DOHH2 (cell line): Measurements from ENCODE around the gene ENPP7.

Experiments
- H3F3A ChIP-seq: fragments of 200-600 bp; sonication (generic), shearing (Covaris generic); 2 replicates; pipeline ENCODE4 v1.6.0; 2016; ENCODE audit warnings: antibody characterized with exemption, mild to moderate bottlenecking; ENCODE audit not compliant: control insufficient read depth, insufficient read depth
- H3K27ac ChIP-seq: fragments of 200-600 bp; sonication (generic); 2 replicates; pipeline ENCODE4 v1.5.1; 2014; ENCODE audit warnings: low read depth, mild to moderate bottlenecking, low read length, moderate library complexity
- H3K27me3 ChIP-seq: fragments of 200-600 bp; sonication (generic); 2 replicates; pipeline ENCODE4 v1.6.1; 2014; ENCODE audit warnings: mild to moderate bottlenecking, low read length, mixed read lengths; ENCODE audit not compliant: control insufficient read depth
- H3K36me3 ChIP-seq: fragments of 200-600 bp; sonication (generic); 2 replicates; pipeline ENCODE4 v1.6.1; 2014; ENCODE audit warnings: mild to moderate bottlenecking, low read length, moderate library complexity, mixed read lengths; ENCODE audit not compliant: control insufficient read depth
- H3K4me1 ChIP-seq: fragments of 200-600 bp; sonication (generic); 2 replicates; pipeline ENCODE4 v1.6.1; 2014; ENCODE audit warnings: mild to moderate bottlenecking, low read length, mixed read lengths; ENCODE audit not compliant: control insufficient read depth
- H3K4me2 ChIP-seq: fragments of 200-600 bp; sonication (generic); 2 replicates; pipeline ENCODE4 v1.6.0; 2014; ENCODE audit warnings: mild to moderate bottlenecking, low read length, moderate library complexity
- H3K4me3 ChIP-seq: fragments of 200-600 bp; sonication (generic); 2 replicates; pipeline ENCODE4 v1.5.1; 2014; ENCODE audit warnings: mild to moderate bottlenecking, low read length, mixed read lengths
- H3K79me2 ChIP-seq: fragments of 200-600 bp; sonication (generic); 2 replicates; pipeline ENCODE4 v1.6.1; 2014; ENCODE audit warnings: mild to moderate bottlenecking, low read length, mixed read lengths; ENCODE audit not compliant: control insufficient read depth
- H3K9me2 ChIP-seq: fragments of 200-600 bp; sonication (generic); replicated peaks from 2 replicates; pipeline ENCODE4 v1.6.1; 2014; ENCODE audit warnings: mild to moderate bottlenecking, low read length, mixed read lengths; ENCODE audit not compliant: control insufficient read depth
- H3K9me3 ChIP-seq: fragments of 200-600 bp; sonication (generic); 2 replicates; pipeline ENCODE4 v1.6.1; 2014; ENCODE audit warnings: antibody characterized with exemption, low read length, mixed read lengths; ENCODE audit not compliant: control insufficient read depth, insufficient read depth
- H4K20me1 ChIP-seq: fragments of 200-600 bp; sonication (generic); 2 replicates; pipeline ENCODE4 v1.6.0; 2014; ENCODE audit warnings: low read depth, mild to moderate bottlenecking, antibody characterized with exemption, low read length, moderate library complexity; ENCODE audit not compliant: control insufficient read depth, insufficient read depth
- EZH2phosphoT487 ChIP-seq: fragments of 200-600 bp; sonication (generic); IDR thresholded peaks from 2 replicates; pipeline ENCODE4 v1.6.1; 2017; ENCODE audit warnings: borderline replicate concordance, mild to moderate bottlenecking, antibody characterized with exemption, low read length, moderate library complexity, mixed read lengths
- TF ChIP-seq, protein P1 (sequence below): fragments of 200-600 bp; sonication (generic); IDR thresholded peaks from one replicate; pipeline ENCODE4 v1.5.1; 2014; ENCODE audit warnings: antibody characterized with exemption, mild to moderate bottlenecking, low read depth, low read length; ENCODE audit not compliant: poor library complexity, severe bottlenecking

ENPP7 gene

DNA sequence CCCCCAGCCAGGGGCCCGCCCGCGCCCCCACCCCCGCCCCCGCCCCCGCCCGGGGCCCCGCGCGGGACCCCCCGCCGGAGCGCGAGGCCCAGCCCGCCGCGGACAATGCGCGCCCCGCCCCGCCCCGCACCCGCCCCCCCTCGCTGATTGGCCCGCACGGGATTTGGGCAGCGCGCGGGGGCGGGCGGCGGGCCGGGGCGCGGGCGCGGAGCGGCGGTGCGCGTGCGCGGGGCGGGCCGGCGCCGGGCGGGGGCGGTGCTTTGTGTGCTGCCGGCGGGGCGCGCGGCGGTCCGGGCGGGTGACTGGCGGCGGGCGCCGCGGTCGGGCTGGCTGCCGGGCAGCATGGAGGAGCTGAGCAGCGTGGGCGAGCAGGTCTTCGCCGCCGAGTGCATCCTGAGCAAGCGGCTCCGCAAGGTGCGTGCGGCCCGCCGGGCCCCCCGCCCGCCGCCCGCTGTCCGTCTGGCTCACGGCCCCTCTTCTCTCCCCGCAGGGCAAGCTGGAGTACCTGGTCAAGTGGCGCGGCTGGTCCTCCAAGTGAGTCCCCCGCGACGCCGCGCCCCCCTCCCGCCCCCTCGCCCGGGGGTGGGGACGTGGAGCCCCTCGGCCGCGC lies 47.3 kb downstream of the ENPP7 start, which contains the start of gene CBX2:
TSS of gene CBX2 (plus strand) at position 255 of the 610 bp plus-strand sequence. CDS start at position 343, 88 bp downstream.
- H3K4me2 ChIP-seq, result peak within 1 kb of the TSS; percentile 89
- peaks cover 38% of the 10 kb centered on the region for H3K4me1 ChIP-seq
- H3K9me3 ChIP-seq, result no peaks in the 10 kb centered on the region
- H3K9me2 ChIP-seq, result no peaks in the 10 kb centered on the region
- peaks cover 30% of the 10 kb centered on the region for H3K36me3 ChIP-seq
- H3F3A ChIP-seq, result no peaks in the 10 kb centered on the region
- no peaks in the 10 kb centered on the region for H4K20me1 ChIP-seq
- H3K79me2 ChIP-seq, result peaks cover 17% of the 10 kb centered on the region
- peak within 1 kb of the TSS; percentile 92 for H3K4me3 ChIP-seq
- TF ChIP-seq, protein P1, sequence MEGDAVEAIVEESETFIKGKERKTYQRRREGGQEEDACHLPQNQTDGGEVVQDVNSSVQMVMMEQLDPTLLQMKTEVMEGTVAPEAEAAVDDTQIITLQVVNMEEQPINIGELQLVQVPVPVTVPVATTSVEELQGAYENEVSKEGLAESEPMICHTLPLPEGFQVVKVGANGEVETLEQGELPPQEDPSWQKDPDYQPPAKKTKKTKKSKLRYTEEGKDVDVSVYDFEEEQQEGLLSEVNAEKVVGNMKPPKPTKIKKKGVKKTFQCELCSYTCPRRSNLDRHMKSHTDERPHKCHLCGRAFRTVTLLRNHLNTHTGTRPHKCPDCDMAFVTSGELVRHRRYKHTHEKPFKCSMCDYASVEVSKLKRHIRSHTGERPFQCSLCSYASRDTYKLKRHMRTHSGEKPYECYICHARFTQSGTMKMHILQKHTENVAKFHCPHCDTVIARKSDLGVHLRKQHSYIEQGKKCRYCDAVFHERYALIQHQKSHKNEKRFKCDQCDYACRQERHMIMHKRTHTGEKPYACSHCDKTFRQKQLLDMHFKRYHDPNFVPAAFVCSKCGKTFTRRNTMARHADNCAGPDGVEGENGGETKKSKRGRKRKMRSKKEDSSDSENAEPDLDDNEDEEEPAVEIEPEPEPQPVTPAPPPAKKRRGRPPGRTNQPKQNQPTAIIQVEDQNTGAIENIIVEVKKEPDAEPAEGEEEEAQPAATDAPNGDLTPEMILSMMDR, result no peak
- TF ChIP-seq EZH2phosphoT487, result no peak
- peaks cover 36% of the 10 kb centered on the region for H3K27me3 ChIP-seq
- peak within 1 kb of the TSS; percentile 17; the same call in 1 of the 2 replicates for H3K27ac ChIP-seq

DNA sequence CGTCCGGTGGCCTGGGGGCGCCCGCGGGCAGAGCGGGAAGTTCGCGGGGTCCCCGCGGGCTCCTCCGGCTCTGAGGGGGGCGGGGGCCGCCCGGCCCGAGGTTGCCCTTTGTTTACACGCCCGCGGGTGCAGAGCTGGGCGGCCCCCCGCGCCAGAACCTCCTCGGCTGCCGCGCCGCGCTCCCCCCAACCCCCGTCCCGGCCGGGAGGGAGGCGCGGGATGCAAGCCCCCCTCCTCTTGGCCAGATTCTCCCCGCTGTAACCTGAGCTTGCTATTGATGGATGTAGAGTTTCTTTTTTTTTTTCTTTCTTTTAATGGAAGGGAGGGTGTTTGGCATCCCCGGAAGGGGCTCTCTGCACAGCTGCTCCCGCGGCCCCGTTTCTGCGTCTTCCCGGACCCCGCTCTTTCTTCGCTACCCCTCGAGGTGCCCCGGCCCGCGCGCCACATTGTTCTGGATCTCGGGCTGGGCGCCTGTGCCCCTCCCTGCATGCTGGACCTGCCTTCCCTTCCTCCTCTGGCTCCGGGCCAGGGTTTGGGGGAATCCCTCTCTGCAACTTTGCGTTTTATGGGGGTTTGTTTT lies 47.9 kb downstream of the ENPP7 start:
- Histone ChIP-seq H4K20me1 (no peaks in the 10 kb centered on the region), H3K27me3 (peaks cover 34% of the 10 kb centered on the region), H3K4me1 (peaks cover 38% of the 10 kb centered on the region), H3K4me2 (peak overlapping the region; percentile 89), H3F3A (no peaks in the 10 kb centered on the region), H3K9me3 (no peaks in the 10 kb centered on the region), H3K4me3 (peak overlapping the region; percentile 92), H3K9me2 (no peaks in the 10 kb centered on the region), H3K79me2 (peaks cover 17% of the 10 kb centered on the region), H3K36me3 (peaks cover 31% of the 10 kb centered on the region), H3K27ac (peak overlapping the region; percentile 17; the same call in 1 of the 2 replicates)
- no peak for TF ChIP-seq EZH2phosphoT487
- TF ChIP-seq, protein P1, result no peak

DNA sequence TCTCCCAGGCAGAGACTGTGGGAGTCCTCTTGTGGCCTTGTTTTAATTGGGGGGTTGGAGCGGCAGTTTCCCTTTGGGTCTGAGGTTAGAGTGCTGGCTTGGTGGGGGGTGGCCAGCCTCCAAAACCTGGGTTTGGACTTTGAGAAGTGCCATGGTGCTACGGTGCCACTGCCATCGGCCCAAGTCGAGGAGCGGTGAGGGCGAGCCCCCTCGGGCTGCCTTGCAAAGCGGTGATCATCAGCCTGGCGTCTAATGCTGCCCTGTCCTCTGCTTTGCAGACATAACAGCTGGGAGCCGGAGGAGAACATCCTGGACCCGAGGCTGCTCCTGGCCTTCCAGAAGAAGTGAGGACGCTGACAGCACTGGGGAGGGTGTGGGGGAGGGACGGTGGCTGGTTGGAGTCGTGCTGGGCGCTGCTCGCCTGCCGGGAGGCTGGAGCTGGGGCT lies 48.4 kb downstream of the ENPP7 start:
- H4K20me1 ChIP-seq, result no peaks in the 10 kb centered on the region
- H3K27ac ChIP-seq, result no peak overlapping the region

More for the DNA sequence above, 48.4 kb downstream of the ENPP7 start:
- Histone ChIP-seq H3K4me3 (peak overlapping the region; percentile 92), H3K79me2 (peaks cover 17% of the 10 kb centered on the region), H3K9me3 (no peaks in the 10 kb centered on the region), H3K4me2 (peak overlapping the region; percentile 89), H3K36me3 (peaks cover 35% of the 10 kb centered on the region), H3F3A (no peaks in the 10 kb centered on the region), H3K27me3 (peaks cover 30% of the 10 kb centered on the region), H3K4me1 (peaks cover 38% of the 10 kb centered on the region), H3K9me2 (no peaks in the 10 kb centered on the region)
- TF ChIP-seq, protein P1, result no peak
- no peak for TF ChIP-seq EZH2phosphoT487
